Pancreas (tissue), 10 donors: ENCODE results near the gene ANO9. TPM values are rescaled to one million over a fixed set of nuclear protein-coding genes. Genes with fewer than 3 reads are reported as not detected.
"Not testable (repeated sequence)": the region's sequence is repeated elsewhere in the genome, so short reads cannot be mapped to it uniquely, and the experiment has no call there.

Source experiments
- ATAC-seq, 4 donors: fragments of 200-7000 bp; cut with Tn5 transposase; one replicate each; pipeline versions ENCODE4 v1.8.0 to v1.9.1; 2020; ENCODE audit warnings: mild to moderate bottlenecking in 4 of 4, moderate library complexity in 4 of 4
- DNase-seq, 6 donors: peaks; one replicate each; pipeline ENCODE4 v3.0.0-alpha.2; 2020
- FAIRE-seq: peaks from 2 replicates; lab custom pipeline; 2012; peaks lifted over from hg19 to GRCh38; lab: Jason Lieb, UNC
- H3K27ac ChIP-seq, 4 donors: fragments of 200-600 bp; sonication (generic); 1 replicate in 3 of 4; 2 replicates in 1 of 4; pipeline versions ENCODE4 v1.5.0 to v1.8.0; 2020
- H3K27me3 ChIP-seq, 4 donors: fragments of 200-600 bp; one replicate each; pipeline ENCODE4 v1.8.0; 2021
- H3K36me3 ChIP-seq, 3 donors: fragments of 200-600 bp; sonication (generic) in 1 of 3; one replicate each; pipeline versions ENCODE4 v1.5.0 to v1.8.0; 2020 to 2021
- H3K4me1 ChIP-seq, 3 donors: fragments of 200-600 bp; one replicate each; pipeline ENCODE4 v1.8.0; 2021
- H3K4me3 ChIP-seq, 4 donors: fragments of 200-600 bp; sonication (generic) in 2 of 4; one replicate each; pipeline versions ENCODE4 v1.5.0 to v1.8.0; 2020 to 2021
- H3K9me3 ChIP-seq, 4 donors: fragments of 200-600 bp; one replicate each; pipeline ENCODE4 v1.8.0; 2021
- CTCF ChIP-seq, 4 donors: fragments of 200-600 bp; sonication (generic) in 3 of 4; IDR thresholded peaks; one replicate each; pipeline versions ENCODE4 v1.5.0 to v1.8.0; 2021; ENCODE audit warnings: antibody characterized with exemption in 4 of 4
- WGBS, 2 donors: extraction: QIAGEN DNeasy Blood & Tissue Kit; methylation state at CpG; one replicate each; pipeline ENCODE4 v1.1.7; 2013; 5-methylcytosine and 5-hydroxymethylcytosine counted together
- intact Hi-C, 3 donors: fragments of 100-400 bp; cut with DNase I; formaldehyde crosslinking; loops; one replicate each; pipeline versions ENCODE4 v1.11.1 to v1.14.2; 2022
- polyA plus RNA-seq, 2 donors: library from polyadenylated mRNA; stranded (reverse); fragments of 200-250 nt; gene quantifications; one replicate each; pipeline ENCODE4 v1.2.3, GENCODE V29; 2013
- total RNA-seq, 6 donors: library from RNA; stranded (reverse); fragmentation: NEBNext Ultra II Directional in 4 of 6; extraction: Animal tissue kit (Norgen Biotek cat#: 25700) in 4 of 6; gene quantifications; one replicate each; pipeline versions ENCODE4 v1.2.1 to v1.2.4, GENCODE V29; 2021 to 2023
- donor health status: healthy with polysubstance abuse.
- donor health status: DM: no; HTN: no; CAD: no; lungs with moderate emphysema.
- donor health status: DM: no; HTN: no; CAD: no.
- donor health status: control.
- donor health status: control.
- donor health status: Bipolar disorder and iron deficiency.
- donor health status: DM: yes; HTN: yes; CAD: no.
- donor health status: DM: no; HTN: no; CAD: no.
- donor health status: DM: no; HTN: no; CAD: no.
- donor health status: DM: yes; HTN: yes; CAD: no.

Gene ANO9
- total and polyA plus RNA-seq, 8 donors: 6.2 to 68.7 (median 14.9) TPM

- H3K4me1 ChIP-seq: peaks cover 0 to 3% (median 0%) of the 10 kb centered on the region in 3 donors
- no peaks in the 10 kb centered on the region for H3K9me3 ChIP-seq
- no peaks in the 10 kb centered on the region for H3K27me3 ChIP-seq
- peak in 1 of 6 donors; percentile 43 for DNase-seq
- no peak overlapping the region for H3K4me3 ChIP-seq
- WGBS, 2 donors: 66 to 76% methylated on average over 37 to 38 of the region's 38 CpGs
- TF ChIP-seq CTCF (IDR thresholded peaks at IDR 0.05): no peak
- no peaks in the 10 kb centered on the region for H3K36me3 ChIP-seq
- no peak overlapping the region for H3K27ac ChIP-seq
- ATAC-seq: no peak
- FAIRE-seq: no peak
- intact Hi-C loops: no loop called here
Observed at GRCh38 chr11:391117-392017, 50.4 kb downstream of the ANO9 start.

GRCh38 chr11:390175-390574 lies 51.6 kb downstream of the ANO9 start:
- H3K27me3 ChIP-seq: no peaks in the 10 kb centered on the region
- intact Hi-C loops: no loop called here
- peaks cover 0 to 3% (median 0%) of the 10 kb centered on the region in 3 donors for H3K4me1 ChIP-seq
- FAIRE-seq (no peak), DNase-seq (peak in 3 of 6 donors; percentile 49 to 71 (median 50)), ATAC-seq (no peak)
- 38 to 47% methylated on average over 8 to 10 of the region's 11 CpGs for WGBS, 2 donors
- no peaks in the 10 kb centered on the region for H3K9me3 ChIP-seq
- H3K27ac ChIP-seq: no peak overlapping the region
- no peak overlapping the region for H3K4me3 ChIP-seq
- TF ChIP-seq CTCF (IDR thresholded peaks at IDR 0.05): no peak
- no peaks in the 10 kb centered on the region for H3K36me3 ChIP-seq

GRCh38 chr11:389369-389768 lies 52.4 kb downstream of the ANO9 start:
- H3K4me3 ChIP-seq, H3K4me1 ChIP-seq, H3K36me3 ChIP-seq, DNase-seq, intact Hi-C loops, H3K9me3 ChIP-seq, H3K27me3 ChIP-seq, FAIRE-seq, H3K27ac ChIP-seq, ATAC-seq: not testable (repeated sequence)
- 69 to 76% methylated on average over 14 to 17 of the region's 17 CpGs for WGBS, 2 donors

GRCh38 chr11:387193-387793 lies 54.5 kb downstream of the ANO9 start:
- no peak for TF ChIP-seq CTCF (IDR thresholded peaks at IDR 0.05)

GRCh38 chr11:386483-386882 lies 55.3 kb downstream of the ANO9 start:
- FAIRE-seq (no peak), ATAC-seq (no peak), DNase-seq (no peak)
- no peak overlapping the region for H3K27ac ChIP-seq
- no peaks in the 10 kb centered on the region for H3K9me3 ChIP-seq
- TF ChIP-seq CTCF (IDR thresholded peaks at IDR 0.05): no peak
- H3K4me3 ChIP-seq: no peak overlapping the region
- no peaks in the 10 kb centered on the region for H3K4me1 ChIP-seq
- no peaks in the 10 kb centered on the region for H3K27me3 ChIP-seq
- intact Hi-C loops: no loop called here
- WGBS, 2 donors: 87 to 92% methylated on average over 6 of the region's 6 CpGs
- no peaks in the 10 kb centered on the region for H3K36me3 ChIP-seq

More at GRCh38 chr11:387193-387793, 54.5 kb downstream of the ANO9 start:
- WGBS, 2 donors: 71 to 74% methylated on average over 4 of the region's 4 CpGs
- Histone ChIP-seq H3K4me1 (no peaks in the 10 kb centered on the region), H3K36me3 (no peaks in the 10 kb centered on the region), H3K4me3 (no peak overlapping the region), H3K27ac (no peak overlapping the region), H3K27me3 (no peaks in the 10 kb centered on the region), H3K9me3 (no peaks in the 10 kb centered on the region)
- DNase-seq: no peak
- no peak for FAIRE-seq
- intact Hi-C loops: no loop called here
- no peak for ATAC-seq
